Right ventricle myocardium inferior (tissue), 1 donor: Measurements from ENCODE around the gene MPHOSPH9. TPM values are rescaled to one million over a fixed set of nuclear protein-coding genes. Genes with fewer than 3 reads are reported as not detected.

Experiments
- ATAC-seq: fragments of 200-7000 bp; cut with Tn5 transposase; one replicate; pipeline ENCODE4 v1.9.1; 2020; ENCODE audit warnings: mild to moderate bottlenecking, moderate library complexity
- DNase-seq: peaks from one replicate; pipeline ENCODE4 v3.0.0; 2021; ENCODE audit errors: missing footprints
- intact Hi-C: fragments of 100-400 bp; cut with DNase I; formaldehyde crosslinking; loops from one replicate; pipeline ENCODE4 v1.11.0; 2022
- total RNA-seq: library from RNA; stranded (reverse); fragmentation: NEBNext Ultra II Directional; extraction: Animal tissue kit (Norgen Biotek cat#: 25700); gene quantifications from one replicate; pipeline ENCODE4 v1.2.1, GENCODE V29; 2021
- donor health status: DM: no; HTN: yes; CAD: no; lungs with severe emphysema.

MPHOSPH9 gene
- total RNA-seq, 1 donor from 2014 or later, result 21.3 TPM

GRCh38 chr12:123140676-123141614 lies 92.0 kb downstream of the MPHOSPH9 start:
- no peak for ATAC-seq
- intact Hi-C loops, result no loop called here
- no peak for DNase-seq

GRCh38 chr12:123139926-123140675 lies 92.8 kb downstream of the MPHOSPH9 start:
- ATAC-seq (peak; percentile 17), DNase-seq (no peak)
- intact Hi-C loops, result no loop called here

GRCh38 chr12:123135688-123136087 lies 97.3 kb downstream of the MPHOSPH9 start:
- no peak for ATAC-seq
- intact Hi-C loops, result no loop called here
- DNase-seq, result no peak

GRCh38 chr12:123134826-123135225 lies 98.1 kb downstream of the MPHOSPH9 start:
- no peak for DNase-seq
- no peak for ATAC-seq
- intact Hi-C loops, result no loop called here

GRCh38 chr12:123134271-123134671 lies 98.7 kb downstream of the MPHOSPH9 start:
- ATAC-seq (no peak), DNase-seq (no peak)
- intact Hi-C loops, result no loop called here

- DNase-seq (no peak), ATAC-seq (no peak)
- intact Hi-C loops, result no loop called here
Measured at GRCh38 chr12:123133701-123134100, 99.2 kb downstream of the MPHOSPH9 start.

- DNase-seq, result no peak
- intact Hi-C loops, result no loop called here
- ATAC-seq, result no peak
Measured at GRCh38 chr12:123132951-123133619, 99.9 kb downstream of the MPHOSPH9 start.

- no peak for DNase-seq
- peak; percentile 49 for ATAC-seq
- intact Hi-C loops, result no loop called here
Measured at GRCh38 chr12:123131879-123132402, 101.0 kb downstream of the MPHOSPH9 start.

GRCh38 chr12:123131291-123131832 lies 101.6 kb downstream of the MPHOSPH9 start:
- ATAC-seq, result peak; percentile 46

GRCh38 chr12:123129621-123130020 lies 103.3 kb downstream of the MPHOSPH9 start:
- no peak for ATAC-seq
- no peak for DNase-seq
- intact Hi-C loops, result no loop called here

More at GRCh38 chr12:123131291-123131832, 101.6 kb downstream of the MPHOSPH9 start:
- intact Hi-C loops, result no loop called here
- no peak for DNase-seq

- DNase-seq (no peak), ATAC-seq (no peak)
- intact Hi-C loops, result no loop called here
Measured at GRCh38 chr12:123127182-123127495, 105.8 kb downstream of the MPHOSPH9 start.

- intact Hi-C loops, result no loop called here
- ATAC-seq, result peak; percentile 71
- no peak for DNase-seq
Measured at GRCh38 chr12:123126294-123127181, 106.4 kb downstream of the MPHOSPH9 start.

- no peak for DNase-seq
- ATAC-seq, result no peak
- intact Hi-C loops, result no loop called here
Measured at GRCh38 chr12:123122626-123123025, 110.3 kb downstream of the MPHOSPH9 start.

GRCh38 chr12:123121670-123122069 lies 111.3 kb downstream of the MPHOSPH9 start:
- DNase-seq (no peak), ATAC-seq (no peak)
- intact Hi-C loops, result no loop called here

- intact Hi-C loops, result no loop called here
- DNase-seq, result no peak
- ATAC-seq, result peak; percentile 68
Measured at GRCh38 chr12:123120452-123121166, 112.3 kb downstream of the MPHOSPH9 start.

- no peak for DNase-seq
- no peak for ATAC-seq
- intact Hi-C loops, result no loop called here
Measured at GRCh38 chr12:123119808-123120207, 113.1 kb downstream of the MPHOSPH9 start.

- ATAC-seq (no peak), DNase-seq (no peak)
- intact Hi-C loops, result no loop called here
Measured at GRCh38 chr12:123118497-123118896, 114.4 kb downstream of the MPHOSPH9 start.
